HG02798 (cell line): ENCODE measurements around the gene PAX2.
A peak's percentile ranks its signal among the peaks of the same experiment; 100 is the strongest.

Source experiments
- ATAC-seq: cut with Tn5 transposase; IDR thresholded peaks from one replicate; pipeline ENCODE4 v1.9.1; 2021; ENCODE audit warnings: mild to moderate bottlenecking; ENCODE audit not compliant: unreplicated experiment, poor library complexity

PAX2 gene

DNA sequence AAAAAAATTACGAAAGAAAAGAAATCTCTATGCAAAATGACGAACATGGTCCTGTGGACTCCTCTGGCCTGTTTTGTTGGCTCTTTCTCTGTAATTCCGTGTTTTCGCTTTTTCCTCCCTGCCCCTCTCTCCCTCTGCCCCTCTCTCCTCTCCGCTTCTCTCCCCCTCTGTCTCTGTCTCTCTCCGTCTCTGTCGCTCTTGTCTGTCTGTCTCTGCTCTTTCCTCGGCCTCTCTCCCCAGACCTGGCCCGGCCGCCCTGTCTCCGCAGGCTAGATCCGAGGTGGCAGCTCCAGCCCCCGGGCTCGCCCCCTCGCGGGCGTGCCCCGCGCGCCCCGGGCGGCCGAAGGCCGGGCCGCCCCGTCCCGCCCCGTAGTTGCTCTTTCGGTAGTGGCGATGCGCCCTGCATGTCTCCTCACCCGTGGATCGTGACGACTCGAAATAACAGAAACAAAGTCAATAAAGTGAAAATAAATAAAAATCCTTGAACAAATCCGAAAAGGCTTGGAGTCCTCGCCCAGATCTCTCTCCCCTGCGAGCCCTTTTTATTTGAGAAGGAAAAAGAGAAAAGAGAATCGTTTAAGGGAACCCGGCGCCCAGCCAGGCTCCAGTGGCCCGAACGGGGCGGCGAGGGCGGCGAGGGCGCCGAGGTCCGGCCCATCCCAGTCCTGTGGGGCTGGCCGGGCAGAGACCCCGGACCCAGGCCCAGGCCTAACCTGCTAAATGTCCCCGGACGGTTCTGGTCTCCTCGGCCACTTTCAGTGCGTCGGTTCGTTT lies 83.9 kb downstream of the PAX2 start:
- ATAC-seq, result no peak

DNA sequence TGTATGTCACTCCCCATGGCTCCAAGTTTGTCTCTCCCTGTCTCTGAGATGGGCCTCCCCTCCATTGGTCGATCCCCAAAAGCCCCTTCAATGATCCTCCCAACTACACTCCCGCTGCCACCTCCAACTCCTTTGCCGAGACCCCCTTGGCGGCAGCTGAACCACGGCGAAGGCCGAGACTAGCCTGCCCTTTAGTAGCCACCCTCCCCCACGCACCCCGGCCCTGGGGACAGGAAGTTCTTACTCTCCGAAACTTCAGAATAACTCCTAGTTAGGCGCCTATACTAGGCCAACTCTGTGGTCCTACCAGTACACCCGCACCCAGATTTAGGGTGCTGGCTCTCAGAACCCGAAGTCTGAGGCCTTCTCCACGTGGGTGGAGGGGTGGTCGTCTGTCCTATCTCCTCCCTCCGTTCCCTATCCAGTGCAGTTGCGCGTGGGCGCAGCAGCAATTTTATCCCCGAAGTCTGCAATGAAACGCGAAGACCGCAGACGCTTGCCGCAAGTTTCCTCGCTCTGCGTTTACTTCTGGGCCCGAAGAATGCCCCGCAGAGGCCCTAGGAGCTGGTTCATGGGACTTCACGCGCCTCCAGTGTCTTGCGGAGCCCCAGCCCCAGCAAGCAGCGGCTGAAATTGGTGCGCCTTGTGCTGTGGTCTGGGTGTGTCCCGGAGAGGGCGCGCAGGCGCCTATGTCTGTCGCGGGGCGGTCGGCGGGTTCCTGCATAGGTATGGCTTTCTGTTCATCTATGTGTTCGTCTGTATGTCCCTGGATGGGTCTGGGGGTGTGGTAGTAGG lies 84.7 kb downstream of the PAX2 start:
- ATAC-seq, result no peak

DNA sequence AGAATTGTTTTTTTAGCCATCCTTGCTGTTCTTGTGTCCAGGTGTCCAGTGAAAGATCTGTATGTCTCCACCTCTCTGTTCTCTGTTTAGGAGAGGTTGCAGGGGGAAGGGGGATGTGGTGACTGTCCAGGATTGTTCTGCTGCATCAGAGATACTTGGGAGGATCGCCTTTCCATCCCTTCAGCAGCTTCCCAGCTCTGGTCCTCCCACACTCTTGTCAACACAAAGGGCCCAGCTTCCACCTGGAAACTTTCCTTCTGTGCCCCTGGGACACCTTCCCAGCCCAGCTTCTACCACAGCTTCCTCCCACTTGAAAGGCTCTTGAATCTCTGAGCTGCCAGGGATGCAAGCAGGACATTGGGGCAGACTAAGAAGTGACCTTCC lies 85.3 kb downstream of the PAX2 start:
- no peak for ATAC-seq

DNA sequence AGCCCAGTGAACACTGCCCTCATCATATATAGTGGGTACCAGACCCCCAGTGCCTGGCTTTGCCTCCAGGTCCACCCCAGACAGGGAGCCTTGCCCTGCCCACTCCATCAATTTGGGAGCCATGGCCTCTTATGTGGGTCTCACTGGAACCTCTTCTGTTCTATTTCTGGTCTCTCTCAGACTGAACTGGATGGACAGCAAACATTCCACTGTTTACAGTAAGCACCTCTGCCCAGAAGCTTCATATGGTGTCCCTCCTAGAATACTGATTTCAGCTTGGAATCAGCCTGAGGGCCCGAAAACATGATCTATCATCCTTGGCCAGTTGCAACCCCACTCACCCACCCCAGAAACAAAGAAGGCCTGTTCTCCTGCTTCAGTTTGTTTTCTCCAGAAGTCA lies 86.4 kb downstream of the PAX2 start:
- ATAC-seq, result no peak

DNA sequence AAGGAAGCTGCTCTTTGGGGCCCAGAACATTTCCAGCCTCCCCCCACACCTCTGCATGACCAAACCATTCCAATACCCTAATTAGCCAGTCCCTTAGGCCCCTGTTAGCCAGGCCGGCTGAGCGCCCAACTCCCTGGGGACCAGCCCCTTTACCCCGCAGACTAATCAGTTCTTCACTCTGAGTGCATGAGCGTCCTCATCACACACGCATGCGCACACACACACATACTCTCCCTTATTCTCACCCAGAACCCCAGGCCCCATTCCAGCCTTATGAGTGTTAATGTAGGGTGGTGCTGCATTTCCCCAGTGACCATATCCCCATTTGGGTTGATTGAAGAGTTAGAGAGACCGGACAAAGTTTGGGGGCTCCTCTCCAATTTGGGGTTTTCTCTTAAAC lies 90.4 kb downstream of the PAX2 start:
- no peak for ATAC-seq

DNA sequence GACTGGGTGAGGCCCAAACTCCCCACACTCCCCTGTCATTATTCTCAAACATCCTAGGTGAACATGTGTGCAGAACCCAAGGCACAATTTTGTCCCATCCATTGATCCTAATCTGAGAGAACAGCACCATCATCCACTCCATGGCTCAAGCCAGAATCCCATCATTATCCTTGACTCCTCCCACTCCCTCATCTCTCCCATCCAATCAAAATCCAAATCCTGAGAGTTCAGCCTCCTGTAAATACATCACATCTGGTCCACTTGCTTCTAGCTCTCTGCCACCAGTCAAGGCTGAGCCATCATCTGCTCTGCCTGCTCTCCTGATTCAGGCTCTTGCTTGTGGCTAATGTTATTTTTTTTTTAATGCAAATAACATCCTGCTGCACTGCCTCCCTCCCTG lies 91.5 kb downstream of the PAX2 start:
- ATAC-seq, result no peak

DNA sequence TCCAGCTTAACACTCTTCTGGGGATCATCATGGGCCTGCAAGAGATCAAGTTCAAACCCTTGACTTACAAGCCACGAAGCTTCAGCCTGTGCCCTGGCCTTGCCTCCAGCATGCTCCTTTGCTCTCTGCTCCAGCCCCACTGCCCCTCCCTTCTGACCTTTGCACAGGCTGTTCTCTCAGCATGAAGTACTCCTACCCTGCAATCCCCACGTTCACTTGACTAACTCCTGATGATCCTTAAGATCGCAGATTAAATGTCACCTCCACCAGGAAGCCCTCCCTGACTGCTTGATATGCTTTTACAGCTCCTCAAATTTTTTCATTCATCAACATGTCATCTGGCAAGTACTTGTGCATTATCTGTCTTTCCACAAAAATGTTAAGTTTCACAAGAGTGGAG lies 91.9 kb downstream of the PAX2 start:
- ATAC-seq, result no peak

DNA sequence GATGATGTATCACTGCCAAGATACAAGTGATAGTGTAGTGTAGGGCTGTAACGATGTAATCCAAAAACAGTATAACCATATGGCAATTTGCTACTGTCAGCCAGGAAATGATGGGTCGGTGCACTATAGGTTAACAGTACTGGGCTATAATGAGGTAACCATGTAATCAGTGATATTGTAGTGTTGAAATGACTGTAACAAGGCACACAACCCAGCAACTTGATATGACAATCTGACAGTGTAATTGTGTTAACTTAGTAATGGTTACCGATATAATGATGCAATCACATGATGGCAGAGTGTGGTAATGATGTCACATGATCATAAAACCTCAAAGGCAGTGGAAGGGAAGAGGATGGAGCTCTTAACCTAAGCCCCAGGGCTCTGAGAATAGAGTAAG lies 93.6 kb downstream of the PAX2 start:
- ATAC-seq, result no peak

DNA sequence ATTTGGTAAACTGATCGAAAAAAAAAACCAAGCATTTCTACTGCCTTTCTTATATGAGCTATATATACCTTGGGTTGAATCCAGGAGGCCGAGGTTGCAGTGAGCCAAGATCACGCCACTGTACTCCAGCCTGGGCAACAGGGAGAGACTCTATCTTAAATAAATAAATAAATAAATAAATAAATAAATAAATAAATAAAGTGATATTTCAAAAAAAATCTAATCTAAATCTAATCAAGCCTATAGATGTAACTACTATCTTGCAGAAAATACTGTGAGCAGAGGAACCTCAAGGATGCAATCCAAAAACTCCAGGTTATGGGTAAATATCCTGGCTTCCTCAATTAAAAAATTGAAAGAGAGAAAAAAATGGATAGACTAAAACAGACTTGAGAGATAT lies 96.1 kb downstream of the PAX2 start:
- no peak for ATAC-seq

DNA sequence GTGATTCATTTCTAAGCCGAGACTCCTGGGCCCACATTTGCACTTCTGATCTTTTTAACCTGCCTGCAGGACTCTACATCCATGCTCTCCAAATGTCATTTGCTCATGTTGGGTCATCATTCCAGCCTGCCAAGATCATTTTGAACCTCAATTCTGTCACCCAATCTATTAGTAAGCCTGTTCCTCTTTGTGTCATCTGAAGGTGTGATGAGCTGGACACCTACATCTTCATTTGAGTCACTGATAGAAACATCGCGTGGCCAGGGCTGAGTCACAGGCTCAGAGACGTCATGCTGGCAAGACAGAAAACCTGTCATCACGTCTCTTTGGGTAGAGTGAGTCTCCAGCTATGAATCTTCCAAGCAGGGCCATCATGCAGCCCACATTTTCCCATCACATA lies 102.1 kb downstream of the PAX2 start:
- ATAC-seq, result peak; percentile 45

DNA sequence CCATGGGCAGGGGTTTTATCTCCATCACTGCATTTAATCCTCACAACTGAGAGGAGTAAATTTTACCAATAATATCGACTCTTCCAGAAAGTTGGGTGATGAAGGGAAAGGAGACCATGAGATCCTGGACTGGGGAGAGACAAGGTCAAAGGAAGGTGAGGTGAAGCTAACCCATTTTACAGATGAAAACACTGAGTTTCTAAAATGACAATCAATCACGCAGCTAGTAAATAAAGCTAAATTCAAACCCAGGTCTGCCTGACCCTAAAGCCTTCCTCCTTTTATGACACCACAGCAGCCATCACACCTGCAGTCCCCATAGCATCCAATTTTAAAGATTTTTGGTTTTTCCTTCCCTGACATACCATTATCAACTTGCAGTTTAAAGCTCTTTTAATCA lies 103.4 kb downstream of the PAX2 start:
- ATAC-seq, result no peak

DNA sequence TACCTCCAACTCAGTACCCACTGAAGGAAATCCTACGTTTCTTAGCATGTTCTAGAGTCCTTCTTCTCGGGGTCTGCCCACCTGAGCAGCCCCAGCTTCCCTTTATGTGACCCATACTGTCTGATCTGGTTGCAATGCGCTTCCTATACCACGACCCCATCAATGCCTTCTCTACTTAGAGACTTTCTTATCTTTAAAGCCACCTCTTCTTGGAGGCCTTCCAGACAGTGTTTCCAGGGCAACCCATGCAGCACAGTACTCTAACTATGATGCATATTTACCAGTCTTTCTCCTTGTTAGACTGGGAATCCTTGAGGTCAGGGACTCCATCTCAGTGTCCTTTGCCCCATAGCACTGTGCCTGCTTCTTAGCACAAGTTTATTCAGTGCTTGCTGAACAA lies 112.9 kb downstream of the PAX2 start:
- no peak for ATAC-seq

DNA sequence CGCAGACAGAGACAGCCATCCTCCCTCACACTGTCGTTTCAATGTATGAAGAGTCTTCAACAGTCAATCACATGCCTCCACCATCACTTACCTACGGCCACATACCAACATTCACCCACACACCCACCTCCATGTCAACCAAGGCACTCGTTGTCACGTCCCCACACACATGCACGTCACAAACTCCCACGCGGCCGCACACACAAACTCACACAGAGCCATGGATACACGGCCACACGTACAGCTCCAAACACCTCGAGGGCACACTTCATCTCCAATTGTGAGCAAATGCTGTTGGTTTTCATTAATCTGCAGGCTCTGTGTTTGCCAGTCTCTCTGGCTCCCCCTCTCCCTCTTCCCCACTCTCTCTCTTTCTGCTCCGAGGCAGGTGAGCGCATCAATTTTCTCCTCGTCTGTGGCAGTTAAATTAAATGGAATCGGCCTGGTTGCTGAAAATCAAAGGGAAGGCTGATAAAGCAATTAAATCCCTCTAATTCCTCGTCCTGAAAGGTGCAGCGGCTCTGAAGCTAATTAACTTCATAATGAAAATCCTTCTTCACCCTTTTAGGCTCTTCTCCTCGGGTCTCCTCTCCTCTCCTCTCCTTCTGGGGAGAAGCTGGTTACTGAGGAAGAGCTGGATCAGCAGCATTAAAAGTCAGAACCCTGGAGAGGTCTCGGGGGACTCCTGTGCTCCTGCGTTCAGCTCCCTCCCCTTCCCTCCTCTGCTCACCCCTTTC lies 113.5 kb downstream of the PAX2 start:
- ATAC-seq, result no peak

DNA sequence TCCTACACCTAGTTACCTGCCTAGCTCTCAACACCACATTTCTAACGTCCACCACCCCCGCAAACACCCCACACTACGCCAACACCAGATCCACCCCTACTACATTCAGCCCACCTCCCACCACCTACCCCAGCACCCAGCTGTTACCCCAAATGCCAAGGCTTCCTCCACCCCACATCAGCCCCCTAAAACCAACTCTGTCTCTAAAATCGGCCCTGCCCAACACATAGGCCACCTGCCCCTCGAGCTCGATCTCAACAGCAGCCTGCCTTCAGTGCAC lies 114.0 kb downstream of the PAX2 start:
- ATAC-seq, result no peak

DNA sequence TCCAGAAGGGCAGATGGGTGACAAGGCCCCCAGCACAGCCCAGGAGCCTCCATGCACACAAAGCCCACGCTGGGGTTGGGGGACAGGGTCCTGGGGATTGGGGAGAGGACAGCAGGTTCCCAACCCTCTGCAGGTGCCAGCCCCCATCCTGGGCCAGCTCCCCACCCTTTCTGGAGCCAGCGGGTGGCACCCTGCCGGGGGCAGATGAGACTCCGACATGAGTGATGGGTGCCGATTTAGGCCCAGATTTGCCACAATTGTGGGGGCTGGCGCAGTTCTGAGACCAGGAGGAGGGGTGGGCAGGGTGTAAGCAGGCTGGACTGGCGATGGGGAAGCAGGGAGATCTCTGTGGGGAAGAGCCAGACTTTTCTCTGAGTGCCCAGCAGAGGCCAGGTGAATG lies 118.1 kb downstream of the PAX2 start:
- no peak for ATAC-seq

DNA sequence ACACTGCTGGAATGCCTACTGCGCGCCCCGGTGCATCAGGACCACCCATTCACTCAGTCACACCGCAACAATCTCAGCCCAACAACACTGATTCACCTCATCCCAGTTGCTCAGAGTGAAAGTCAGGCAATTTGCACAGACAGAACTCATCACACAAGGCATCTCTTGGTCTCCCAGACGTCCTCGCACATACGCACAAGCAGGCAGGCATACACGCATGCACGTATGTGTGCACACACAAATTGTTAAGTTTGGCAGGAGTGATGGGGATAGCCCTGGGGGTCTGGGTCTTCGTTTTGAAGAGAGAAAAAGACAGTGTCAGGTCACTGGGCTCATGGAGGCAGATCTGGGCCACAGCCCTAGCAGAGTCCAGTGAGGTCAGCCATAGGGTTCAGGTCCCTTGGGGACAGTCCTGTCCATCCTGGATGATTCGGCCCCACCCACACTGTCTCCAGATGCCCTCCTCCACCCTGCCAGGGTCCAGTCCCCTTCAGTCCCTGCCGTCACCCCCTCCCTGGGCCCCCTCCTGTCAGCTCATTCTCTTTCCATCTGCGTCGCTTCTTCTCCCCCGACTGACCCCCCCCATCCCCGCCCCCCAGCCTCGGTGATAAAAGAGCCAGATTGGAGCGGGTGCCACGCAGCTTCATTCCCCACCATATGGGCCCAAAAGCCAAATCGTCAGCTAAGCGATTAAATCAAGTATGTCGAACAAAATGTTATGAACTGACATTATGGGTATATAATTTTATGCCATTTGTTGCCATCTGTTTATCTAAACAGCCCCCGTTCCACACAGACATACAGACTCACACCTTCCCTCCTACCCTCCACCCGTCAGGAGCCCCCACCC lies 118.9 kb downstream of the PAX2 start:
- ATAC-seq, result no peak

DNA sequence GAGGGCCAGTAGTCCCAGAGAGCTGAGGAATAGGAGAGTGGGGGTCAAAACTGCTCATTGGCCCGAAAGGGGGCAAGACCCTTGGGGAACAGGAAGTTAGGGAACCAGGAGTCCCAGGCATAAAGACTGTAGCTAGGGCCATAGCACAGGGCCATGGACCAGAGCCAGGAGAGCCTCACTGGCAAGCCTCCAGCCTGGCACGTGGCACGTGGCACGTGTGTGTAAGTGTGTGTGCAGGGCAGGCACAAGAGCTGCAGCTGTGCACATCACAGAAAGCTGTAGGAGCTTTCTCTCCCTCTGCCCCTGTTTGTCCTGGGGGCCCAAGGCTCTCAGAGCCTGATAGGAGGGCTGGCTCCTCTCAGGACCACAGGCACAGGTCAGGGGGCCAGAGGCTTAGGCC lies 119.6 kb downstream of the PAX2 start:
- no peak for ATAC-seq

DNA sequence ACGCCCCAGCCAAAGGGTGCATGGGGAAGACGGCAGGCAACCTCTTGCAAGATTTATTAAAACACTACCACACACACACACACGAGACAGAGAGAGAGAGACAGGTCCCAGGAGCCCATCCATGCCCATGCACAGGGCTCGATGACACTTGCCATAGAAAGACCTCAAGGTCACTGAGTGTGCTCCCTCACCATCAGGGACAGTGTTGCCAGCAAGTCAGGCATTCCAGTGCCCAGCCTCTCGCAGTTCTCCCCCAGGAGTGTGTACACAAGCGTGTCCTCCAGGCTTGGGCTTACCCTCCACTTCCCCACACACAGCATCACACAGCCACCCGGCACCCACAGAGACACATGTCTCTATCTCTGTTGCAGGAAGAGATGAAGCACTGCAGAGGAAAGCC lies 120.6 kb downstream of the PAX2 start:
- ATAC-seq, result no peak

DNA sequence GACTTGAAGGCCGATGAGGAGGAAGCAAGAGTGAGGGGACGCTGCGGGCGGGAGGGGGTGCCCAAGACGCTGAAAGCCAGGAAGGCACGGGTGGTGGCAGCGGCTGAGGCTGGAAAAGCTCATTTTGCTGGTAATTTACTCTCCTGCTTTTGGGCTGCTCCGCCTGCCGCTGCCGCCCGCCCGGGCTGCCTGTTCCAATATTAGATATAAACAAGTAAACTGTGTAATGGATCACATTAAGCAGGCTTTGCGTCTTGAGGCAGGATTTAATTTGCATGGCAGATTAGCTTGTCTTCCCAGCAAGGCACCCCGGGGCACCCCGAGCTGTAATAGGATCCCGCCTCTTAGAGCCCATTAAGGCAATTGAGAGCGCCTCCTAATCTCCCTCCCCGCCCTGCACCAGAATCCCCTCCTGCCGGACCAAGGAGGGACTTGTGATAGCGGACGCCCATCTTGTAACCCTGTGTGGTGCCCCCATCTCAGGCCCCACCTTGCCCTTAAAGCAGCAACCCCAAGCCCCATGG lies 121.3 kb downstream of the PAX2 start:
- no peak for ATAC-seq

DNA sequence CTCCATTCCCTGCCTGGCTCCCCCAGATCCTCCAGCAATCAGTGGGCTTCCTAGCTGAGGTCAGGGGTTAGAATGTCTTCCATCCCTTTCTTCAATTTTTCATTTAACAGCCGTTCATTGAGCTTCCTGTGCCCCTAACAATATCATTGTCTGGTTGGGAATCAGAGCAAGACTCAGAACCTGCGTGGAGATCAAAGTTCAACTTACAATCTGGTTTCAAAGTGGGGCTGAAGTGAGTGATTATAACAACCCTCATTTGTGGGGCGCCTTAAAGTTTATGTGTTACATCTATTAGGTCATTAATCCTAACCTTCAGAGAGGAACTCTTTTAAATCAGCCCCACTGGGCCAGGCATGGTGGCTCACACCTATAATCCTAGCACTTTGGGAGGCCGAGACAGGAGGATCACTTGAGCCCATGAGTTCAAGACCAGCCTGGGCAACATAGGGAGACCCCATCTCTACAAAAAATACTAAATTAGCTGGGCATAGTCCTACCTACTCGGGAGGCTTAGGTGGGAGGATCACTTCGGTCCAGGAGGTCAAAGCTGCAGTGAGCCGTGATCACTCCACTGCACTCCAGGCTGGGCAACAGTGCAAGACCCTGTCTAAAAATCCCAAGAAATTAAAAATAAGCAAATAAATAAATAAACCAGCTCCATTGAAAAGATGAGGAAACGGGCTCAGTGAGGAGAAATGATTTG lies 122.0 kb downstream of the PAX2 start:
- ATAC-seq, result no peak
